Stomach (tissue), 9 donors: Measurements from ENCODE around the gene CTSL. TPM values are rescaled to one million over a fixed set of nuclear protein-coding genes. Genes with fewer than 3 reads are reported as not detected.
"Not testable (repeated sequence)": the region's sequence is repeated elsewhere in the genome, so short reads cannot be mapped to it uniquely, and the experiment has no call there.

Experiments used
- DNase-seq, 2 donors: peaks; one replicate each; pipeline versions ENCODE4 v3.0.0 to v3.0.0-alpha.2; 2013 to 2019
- H3K27ac ChIP-seq, 5 donors: fragments of 200-600 bp in 4 of 5; sonication (generic) in 4 of 5; one replicate each; pipeline ENCODE4 v1.5.1; 2013 to 2019; ENCODE audit warnings: mild to moderate bottlenecking in 1 of 5, moderate library complexity in 1 of 5
- H3K27me3 ChIP-seq, 3 donors: fragments of 200-600 bp; sonication (generic); one replicate each; pipeline ENCODE4 v1.5.1; 2017 to 2019; ENCODE audit warnings: mixed run types in 1 of 3
- H3K36me3 ChIP-seq, 4 donors: fragments of 200-600 bp; sonication (generic); 1 replicate in 3 of 4; 2 replicates in 1 of 4; pipeline ENCODE4 v1.5.1; 2016 to 2019
- H3K4me1 ChIP-seq, 4 donors: fragments of 200-600 bp; sonication (generic); one replicate each; pipeline ENCODE4 v1.5.1; 2016 to 2019
- H3K4me3 ChIP-seq, 4 donors: fragments of 200-600 bp; sonication (generic) in 3 of 4; one replicate each; pipeline ENCODE4 v1.5.1; 2016 to 2019; ENCODE audit warnings: mild to moderate bottlenecking in 1 of 4
- H3K9me3 ChIP-seq, 4 donors: fragments of 200-600 bp; sonication (generic); one replicate each; pipeline ENCODE4 v1.5.1; 2016 to 2019
- EP300 ChIP-seq: sonication (generic); formaldehyde crosslinking; IDR thresholded peaks from one replicate; pipeline ENCODE4 v1.6.1; 2017; ENCODE audit warnings: antibody characterized with exemption
- POLR2A ChIP-seq, 4 donors: fragments of 450-650 bp; IDR thresholded peaks; one replicate each; pipeline ENCODE4 v1.6.1; 2016; ENCODE audit warnings: antibody characterized with exemption in 4 of 4, control low read depth in 2 of 4, mild to moderate bottlenecking in 1 of 4, moderate library complexity in 1 of 4
- POLR2AphosphoS5 ChIP-seq, 3 donors: sonication (generic); formaldehyde crosslinking; IDR thresholded peaks; one replicate each; pipeline ENCODE4 v1.6.1; 2016; ENCODE audit warnings: antibody characterized with exemption in 3 of 3
- WGBS, 5 donors: extraction: QIAGEN DNeasy Blood & Tissue Kit in 3 of 5; methylation state at CpG; one replicate each; pipeline versions ENCODE4 v1.1.5 to v1.1.7; 2013 to 2018; 5-methylcytosine and 5-hydroxymethylcytosine counted together
- intact Hi-C: fragments of 100-400 bp; cut with DNase I; formaldehyde crosslinking; loops from one replicate; pipeline ENCODE4 v1.15.1; 2023; ENCODE audit warnings: low total_unique reads
- polyA plus RNA-seq, 3 donors: library from polyadenylated mRNA; stranded (reverse); fragments of 200-250 nt; gene quantifications; one replicate each; pipeline ENCODE4 v1.2.3, GENCODE V29; 2013
- total RNA-seq, 5 donors: library from RNA; depleted of rRNA; stranded (reverse); fragments of >200 nt; gene quantifications; one replicate each; pipeline versions ENCODE4 v1.1.0 to v1.2.3, GENCODE V29; 2014 to 2016
- TF ChIP-seq, protein P1 (sequence below), 7 experiments: fragments of 450-650 bp in 4 of 7; fragments of 200-600 bp in 3 of 7; sonication (generic) in 3 of 7; IDR thresholded peaks; one replicate each; pipeline ENCODE4 v1.5.1; 2016 to 2019; ENCODE audit warnings: antibody characterized with exemption in 7 of 7, control low read depth in 2 of 7, mild to moderate bottlenecking in 1 of 7
- donor health status: healthy with polysubstance abuse.
- donor health status: Bipolar disorder and iron deficiency.
- donor health status: healthy.

The CTSL gene
- total and polyA plus RNA-seq, 8 donors: 4.9 to 104 (median 34.4) TPM

DNA sequence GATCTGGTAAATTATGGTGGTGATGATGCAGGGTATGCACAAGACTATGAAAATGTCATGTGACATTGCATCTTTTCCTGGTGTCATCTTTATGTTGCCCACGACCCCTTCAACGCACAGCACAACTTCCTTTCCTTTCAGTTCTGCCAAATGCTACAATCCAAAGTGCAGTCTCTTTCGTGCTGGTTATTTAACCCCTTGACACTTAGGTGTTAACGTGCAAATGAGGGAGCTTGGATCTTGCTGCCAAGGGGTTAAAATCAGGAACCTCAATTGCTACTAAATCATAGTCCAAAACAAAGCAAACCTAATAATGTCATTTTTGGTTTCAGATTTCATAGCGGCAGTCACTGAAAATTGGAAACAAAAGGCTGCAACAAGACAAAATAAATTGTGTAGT is 16.0 kb downstream of the CTSL start:
- no peak overlapping the region for H3K4me3 ChIP-seq
- no peaks in the 10 kb centered on the region for H3K4me1 ChIP-seq
- no peak overlapping the region for H3K27ac ChIP-seq
- no peak for TF ChIP-seq POLR2AphosphoS5 (IDR thresholded peaks at IDR 0.05)
- TF ChIP-seq EP300: no peak
- no peak for TF ChIP-seq POLR2A (IDR thresholded peaks at IDR 0.05)
- TF ChIP-seq, protein P1, sequence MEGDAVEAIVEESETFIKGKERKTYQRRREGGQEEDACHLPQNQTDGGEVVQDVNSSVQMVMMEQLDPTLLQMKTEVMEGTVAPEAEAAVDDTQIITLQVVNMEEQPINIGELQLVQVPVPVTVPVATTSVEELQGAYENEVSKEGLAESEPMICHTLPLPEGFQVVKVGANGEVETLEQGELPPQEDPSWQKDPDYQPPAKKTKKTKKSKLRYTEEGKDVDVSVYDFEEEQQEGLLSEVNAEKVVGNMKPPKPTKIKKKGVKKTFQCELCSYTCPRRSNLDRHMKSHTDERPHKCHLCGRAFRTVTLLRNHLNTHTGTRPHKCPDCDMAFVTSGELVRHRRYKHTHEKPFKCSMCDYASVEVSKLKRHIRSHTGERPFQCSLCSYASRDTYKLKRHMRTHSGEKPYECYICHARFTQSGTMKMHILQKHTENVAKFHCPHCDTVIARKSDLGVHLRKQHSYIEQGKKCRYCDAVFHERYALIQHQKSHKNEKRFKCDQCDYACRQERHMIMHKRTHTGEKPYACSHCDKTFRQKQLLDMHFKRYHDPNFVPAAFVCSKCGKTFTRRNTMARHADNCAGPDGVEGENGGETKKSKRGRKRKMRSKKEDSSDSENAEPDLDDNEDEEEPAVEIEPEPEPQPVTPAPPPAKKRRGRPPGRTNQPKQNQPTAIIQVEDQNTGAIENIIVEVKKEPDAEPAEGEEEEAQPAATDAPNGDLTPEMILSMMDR (IDR thresholded peaks at IDR 0.05): no peak
- intact Hi-C loops: no loop called here
- peaks cover 6 to 20% (median 12%) of the 10 kb centered on the region in 4 donors for H3K9me3 ChIP-seq
- H3K36me3 ChIP-seq: no peaks in the 10 kb centered on the region
- 30 to 43% (median 34%) methylated on average over 5 of the region's 5 CpGs for WGBS, 5 donors
- no peaks in the 10 kb centered on the region for H3K27me3 ChIP-seq
- DNase-seq: no peak

DNA sequence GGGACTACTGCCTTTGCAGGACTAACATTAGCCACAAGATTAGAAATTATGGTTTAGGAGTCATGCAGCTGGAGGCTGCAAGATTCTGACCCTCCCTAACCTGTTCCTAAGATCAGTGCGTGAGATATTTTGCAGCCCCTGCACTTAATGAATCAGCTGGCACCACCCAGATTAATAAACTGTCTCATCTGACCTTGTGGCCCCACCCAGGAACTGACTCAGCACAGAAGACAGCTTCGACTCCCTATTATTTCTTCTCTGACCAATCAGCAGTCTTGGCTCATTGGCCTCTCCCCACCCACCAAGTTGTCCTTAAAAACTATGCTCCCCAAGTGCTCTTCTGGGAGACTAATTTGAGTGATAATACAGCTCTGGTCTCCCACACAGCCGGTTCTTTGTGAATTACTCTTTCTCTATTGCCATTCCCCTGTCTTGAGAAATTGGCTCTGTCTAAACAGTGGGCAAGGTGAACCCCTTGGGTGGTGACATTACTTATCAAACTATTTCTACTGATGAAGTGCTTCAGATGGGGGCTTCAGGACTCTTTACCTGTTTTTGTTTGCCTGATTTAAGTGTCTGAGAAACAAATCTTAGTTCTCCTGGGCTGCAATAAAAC is 17.0 kb downstream of the CTSL start:
- Histone ChIP-seq H3K36me3 (no peaks in the 10 kb centered on the region), H3K4me1 (no peaks in the 10 kb centered on the region), H3K27ac (no peak overlapping the region), H3K4me3 (no peak overlapping the region), H3K9me3 (peaks cover 6 to 20% (median 12%) of the 10 kb centered on the region in 4 donors), H3K27me3 (peaks cover 0 to 5% (median 0%) of the 10 kb centered on the region in 3 donors)
- WGBS, 5 donors: 62 to 79% (median 74%) methylated on average over 3 of the region's 3 CpGs
- no peak for DNase-seq
- TF ChIP-seq POLR2AphosphoS5 (IDR thresholded peaks at IDR 0.05): no peak
- intact Hi-C loops: no loop called here

DNA sequence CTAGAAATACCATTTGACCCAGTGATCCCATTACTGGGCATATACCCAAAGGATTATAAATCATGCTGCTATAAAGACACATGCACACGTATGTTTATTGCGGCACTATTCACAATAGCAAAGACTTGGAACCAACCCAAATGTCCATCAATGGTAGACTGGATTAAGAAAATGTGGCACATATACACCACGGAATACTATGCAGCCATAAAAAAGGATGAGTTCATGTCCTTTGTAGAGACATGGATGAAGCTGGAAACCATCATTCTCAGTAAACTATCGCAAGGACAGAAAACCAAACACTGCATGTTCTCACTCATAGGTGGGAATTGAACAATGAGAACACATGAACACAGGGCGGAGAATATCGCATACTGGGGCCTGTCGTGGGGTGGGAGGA is 18.3 kb downstream of the CTSL start:
- H3K27ac ChIP-seq, H3K4me3 ChIP-seq, H3K4me1 ChIP-seq, intact Hi-C loops, H3K36me3 ChIP-seq, DNase-seq, H3K27me3 ChIP-seq: not testable (repeated sequence)
- WGBS, 5 donors: 91 to 97% (median 94%) methylated on average over 4 to 7 of the region's 7 CpGs
- H3K9me3 ChIP-seq: peaks cover 6 to 20% (median 12%) of the 10 kb centered on the region in 4 donors

DNA sequence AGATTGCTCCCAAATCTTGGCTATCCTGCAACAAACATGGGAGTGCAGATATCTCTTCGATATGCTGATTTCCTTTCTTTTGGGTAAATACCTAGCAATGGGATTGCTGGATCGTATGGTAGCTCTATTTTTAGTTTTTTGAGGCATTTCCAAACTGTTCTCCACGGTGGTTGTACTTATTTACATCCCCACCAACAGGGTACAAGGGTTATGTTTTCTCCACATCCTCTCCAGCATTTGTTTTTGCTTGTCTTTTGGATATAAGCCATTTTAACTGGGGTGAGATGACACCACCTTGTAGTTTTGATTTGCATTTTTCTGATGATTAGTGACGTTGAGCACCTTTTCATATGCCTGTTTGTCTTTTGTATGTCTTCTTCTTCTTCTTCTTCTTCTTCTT is 20.3 kb downstream of the CTSL start:
- no peak for DNase-seq
- H3K4me1 ChIP-seq: no peaks in the 10 kb centered on the region
- WGBS, 5 donors: 57 to 70% (median 64%) methylated on average over 4 of the region's 4 CpGs

DNA sequence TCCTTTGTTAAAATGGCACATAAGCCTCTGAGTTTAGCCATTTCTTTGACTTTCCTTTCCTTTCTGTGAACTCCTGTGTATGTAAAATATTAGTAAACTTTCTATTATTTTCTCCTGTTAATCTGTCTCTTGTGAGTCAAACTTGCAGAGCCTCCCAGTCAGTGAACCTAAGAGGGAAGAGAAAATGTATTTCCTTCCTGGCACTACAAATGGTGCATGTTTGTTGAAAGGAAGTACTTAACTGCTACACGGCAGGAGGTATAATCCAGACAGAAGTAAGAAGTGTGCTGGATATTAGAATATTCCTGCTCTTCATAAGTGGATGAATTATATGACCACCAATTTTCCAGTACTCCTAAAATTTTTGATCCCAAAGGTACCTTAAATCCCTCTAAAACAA is 23.0 kb downstream of the CTSL start:
- Histone ChIP-seq H3K27me3 (peaks cover 0 to 6% (median 0%) of the 10 kb centered on the region in 3 donors), H3K4me3 (no peak overlapping the region), H3K4me1 (no peaks in the 10 kb centered on the region), H3K27ac (no peak overlapping the region), H3K36me3 (no peaks in the 10 kb centered on the region), H3K9me3 (peaks cover 0 to 13% (median 2%) of the 10 kb centered on the region in 4 donors)
- intact Hi-C loops: no loop called here
- TF ChIP-seq EP300: no peak
- TF ChIP-seq, protein P1 (IDR thresholded peaks at IDR 0.05): no peak
- no peak for TF ChIP-seq POLR2A (IDR thresholded peaks at IDR 0.05)
- TF ChIP-seq POLR2AphosphoS5 (IDR thresholded peaks at IDR 0.05): no peak
- no peak for DNase-seq
- 21 to 29% (median 27%) methylated on average over 1 of the region's 1 CpG for WGBS, 5 donors

More for the DNA sequence above, 20.3 kb downstream of the CTSL start:
- no peak for TF ChIP-seq POLR2AphosphoS5 (IDR thresholded peaks at IDR 0.05)
- intact Hi-C loops: no loop called here
- H3K27ac ChIP-seq: no peak overlapping the region
- H3K27me3 ChIP-seq: peaks cover 0 to 6% (median 0%) of the 10 kb centered on the region in 3 donors
- H3K36me3 ChIP-seq: no peaks in the 10 kb centered on the region
- no peak overlapping the region for H3K4me3 ChIP-seq
- H3K9me3 ChIP-seq: peaks cover 6 to 20% (median 12%) of the 10 kb centered on the region in 4 donors

DNA sequence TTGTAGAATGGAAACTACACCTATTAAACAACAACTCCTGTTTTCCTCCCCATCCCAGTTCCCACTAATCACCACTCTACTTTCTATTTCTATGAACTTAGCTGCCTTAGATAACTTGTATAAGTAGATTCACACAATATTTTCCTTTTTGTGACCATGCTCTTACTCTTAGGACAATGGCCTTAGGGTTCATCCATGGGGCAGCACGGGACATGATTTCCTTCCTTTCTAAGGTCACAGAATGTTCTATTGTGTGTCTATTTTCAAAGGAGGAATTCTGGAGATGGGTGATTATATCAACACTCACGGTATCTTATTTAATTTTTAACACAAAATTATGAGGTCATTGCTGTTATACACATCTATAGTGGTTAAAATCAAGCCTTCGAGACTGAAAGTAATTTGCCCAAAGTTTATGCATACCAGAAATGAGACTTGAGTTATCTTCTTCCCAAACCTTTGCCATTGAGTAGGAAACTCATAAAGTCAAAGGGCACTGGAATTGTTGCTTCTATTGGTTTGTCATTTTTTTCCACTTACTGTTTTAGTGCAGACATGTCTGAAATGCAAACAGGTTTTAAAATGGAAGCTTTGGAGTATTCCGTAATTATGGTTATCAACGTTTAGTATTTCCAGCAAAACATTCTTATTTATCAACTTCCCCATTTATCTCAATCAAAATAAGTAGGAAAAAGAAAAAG is 23.6 kb downstream of the CTSL start:
- no peak for TF ChIP-seq POLR2A (IDR thresholded peaks at IDR 0.05)
- no peak for TF ChIP-seq EP300
- TF ChIP-seq, protein P1 (IDR thresholded peaks at IDR 0.05): no peak
- no peak for TF ChIP-seq POLR2AphosphoS5 (IDR thresholded peaks at IDR 0.05)
- no peaks in the 10 kb centered on the region for H3K36me3 ChIP-seq
- no peak overlapping the region for H3K27ac ChIP-seq
- peaks cover 0 to 9% (median 2%) of the 10 kb centered on the region in 4 donors for H3K9me3 ChIP-seq
- 63 to 79% (median 68%) methylated on average over 5 of the region's 5 CpGs for WGBS, 5 donors
- H3K4me3 ChIP-seq: no peak overlapping the region
- no peaks in the 10 kb centered on the region for H3K4me1 ChIP-seq
- no peak for DNase-seq
- intact Hi-C loops: no loop called here
- peaks cover 0 to 6% (median 0%) of the 10 kb centered on the region in 3 donors for H3K27me3 ChIP-seq
